Measurements from ENCODE around the gene SPSB2. TPM values are rescaled to one million over a fixed set of nuclear protein-coding genes. Genes with fewer than 3 reads are reported as not detected.
"Not testable (repeated sequence)": the region's sequence is repeated elsewhere in the genome, so short reads cannot be mapped to it uniquely, and the experiment has no call there.

The SPSB2 gene
- total and polyA plus RNA-seq, 12 donors: 2.5 to 24.5 (median 16.0) TPM

DNA sequence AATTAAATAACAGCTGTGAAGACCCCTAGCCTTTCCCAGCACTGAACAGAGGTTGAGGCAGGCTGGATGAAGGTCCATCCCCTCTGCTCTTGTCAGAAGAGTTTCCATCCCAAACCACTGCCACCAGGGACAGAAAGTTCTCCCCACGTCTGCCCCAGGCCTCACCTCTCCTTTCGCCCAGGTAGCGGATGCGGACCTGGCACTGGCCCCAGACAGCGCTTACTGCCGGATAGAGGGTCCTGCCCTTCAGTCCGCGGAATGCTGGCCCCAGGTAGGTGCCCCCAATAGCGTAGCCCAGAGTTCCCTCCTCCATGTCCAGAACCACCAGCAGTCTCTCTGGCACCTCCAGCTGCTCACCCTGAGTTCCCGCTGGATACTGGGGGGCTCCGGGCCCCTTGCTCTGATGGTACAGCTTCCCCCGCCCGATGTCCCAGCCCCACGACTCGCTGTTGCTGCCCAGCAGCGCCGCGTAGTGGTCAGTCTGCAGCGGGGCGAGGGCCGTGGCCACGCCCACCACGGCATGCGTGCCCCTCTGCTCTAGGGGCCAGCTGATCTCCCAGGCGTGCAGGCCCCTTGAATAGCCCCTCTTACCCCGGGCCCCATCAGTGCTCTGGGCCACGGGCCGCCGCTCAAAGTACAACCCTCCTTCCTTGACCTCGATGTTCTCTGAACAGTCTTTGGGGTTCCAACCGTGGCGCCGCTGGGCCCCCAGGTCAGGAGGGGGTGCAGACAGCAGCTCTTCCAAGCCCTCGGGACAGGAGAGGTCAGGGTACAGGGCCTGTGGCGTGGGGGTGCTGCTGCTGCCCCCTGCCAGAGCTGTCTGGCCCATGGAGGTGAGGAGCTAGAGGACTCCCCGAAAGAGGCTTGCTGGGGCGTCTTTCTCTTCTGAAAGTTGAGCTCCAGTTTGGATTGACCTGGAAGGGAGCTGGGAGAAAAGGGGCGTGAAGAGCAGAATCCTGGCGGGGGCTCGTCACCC lies 742 bp downstream of the SPSB2 start:
- WGBS, 4 donors: 0 to 1% (median 1%) methylated on average over 5 to 40 of the region's 40 CpGs
- no peak for TF ChIP-seq POLR2A (IDR thresholded peaks at IDR 0.05)
- TF ChIP-seq, protein P1, sequence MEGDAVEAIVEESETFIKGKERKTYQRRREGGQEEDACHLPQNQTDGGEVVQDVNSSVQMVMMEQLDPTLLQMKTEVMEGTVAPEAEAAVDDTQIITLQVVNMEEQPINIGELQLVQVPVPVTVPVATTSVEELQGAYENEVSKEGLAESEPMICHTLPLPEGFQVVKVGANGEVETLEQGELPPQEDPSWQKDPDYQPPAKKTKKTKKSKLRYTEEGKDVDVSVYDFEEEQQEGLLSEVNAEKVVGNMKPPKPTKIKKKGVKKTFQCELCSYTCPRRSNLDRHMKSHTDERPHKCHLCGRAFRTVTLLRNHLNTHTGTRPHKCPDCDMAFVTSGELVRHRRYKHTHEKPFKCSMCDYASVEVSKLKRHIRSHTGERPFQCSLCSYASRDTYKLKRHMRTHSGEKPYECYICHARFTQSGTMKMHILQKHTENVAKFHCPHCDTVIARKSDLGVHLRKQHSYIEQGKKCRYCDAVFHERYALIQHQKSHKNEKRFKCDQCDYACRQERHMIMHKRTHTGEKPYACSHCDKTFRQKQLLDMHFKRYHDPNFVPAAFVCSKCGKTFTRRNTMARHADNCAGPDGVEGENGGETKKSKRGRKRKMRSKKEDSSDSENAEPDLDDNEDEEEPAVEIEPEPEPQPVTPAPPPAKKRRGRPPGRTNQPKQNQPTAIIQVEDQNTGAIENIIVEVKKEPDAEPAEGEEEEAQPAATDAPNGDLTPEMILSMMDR (IDR thresholded peaks at IDR 0.05): peak; percentile 77 to 96 (median 92)

DNA sequence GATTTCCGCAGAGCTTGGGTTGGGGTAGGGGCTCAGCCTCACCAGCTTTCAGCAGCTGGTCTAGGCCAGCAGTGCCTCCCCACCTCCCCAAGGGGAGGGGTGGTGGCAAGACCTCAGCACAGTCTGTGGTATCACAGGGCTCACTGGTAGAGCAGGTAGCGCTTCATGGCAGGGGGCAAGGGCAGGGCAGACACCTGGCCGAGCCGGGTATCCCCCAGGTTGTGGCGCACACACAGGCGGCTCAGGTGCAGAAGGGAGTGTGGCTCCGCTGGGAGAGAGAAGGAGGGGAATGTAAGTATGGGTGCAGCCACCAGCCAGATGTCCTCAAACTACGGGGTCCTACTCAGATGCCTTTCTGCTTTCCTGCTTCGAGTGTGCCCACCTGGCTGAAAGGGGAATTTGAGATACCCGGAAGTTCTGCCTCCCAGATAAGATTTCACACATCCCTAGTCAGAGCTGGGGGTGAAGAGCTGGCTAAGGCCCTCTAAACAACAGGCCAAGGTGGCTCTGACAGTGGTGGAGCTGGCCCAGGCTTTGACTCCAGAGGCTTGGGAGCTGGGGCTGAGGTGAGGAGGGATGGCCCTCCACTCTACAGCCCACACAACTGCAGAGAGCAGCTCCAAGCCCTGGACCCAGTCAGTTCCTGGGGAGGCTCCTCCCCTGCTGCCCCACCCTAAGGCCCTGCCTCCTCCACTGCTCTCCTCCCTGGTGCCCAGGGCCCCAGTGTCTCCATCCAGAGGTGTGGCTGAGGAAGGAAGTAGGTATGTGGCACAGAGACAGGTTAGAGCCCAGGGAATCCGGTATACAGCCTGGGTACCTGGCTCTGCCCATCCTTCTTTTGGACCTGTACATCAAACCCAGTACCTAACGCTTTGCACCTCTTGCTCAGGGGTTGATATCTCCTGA lies 1.8 kb downstream of the SPSB2 start:
- DNase-seq: peak in 2 of 7 donors; percentile 34 to 35
- 63 to 69% (median 64%) methylated on average over 7 to 12 of the region's 12 CpGs for WGBS, 4 donors
- Histone ChIP-seq H3K36me3 (replicated peaks in 1 of 2) (peaks cover 0 to 29% of the 10 kb centered on the region in 2 donors), H3K27me3 (no peaks in the 10 kb centered on the region), H3K4me1 (replicated peaks in 1 of 2) (peaks cover 31 to 56% of the 10 kb centered on the region in 2 donors), H3K9me3 (replicated peaks in 1 of 3) (no peaks in the 10 kb centered on the region), H3K4me3 (peak overlapping the region in 1 of 4 donors; percentile 91), H3K27ac (peak overlapping the region in 3 of 5 donors; percentile 29 to 89 (median 65))
- intact Hi-C loops (cut with DNase I): loop anchor here in 1 of 2 donors (10.0 kb wide), 1 partner anchor 83 kb away; the partner anchor contains the start of gene PTPN6
- TF ChIP-seq, protein P1 (IDR thresholded peaks at IDR 0.05): no peak
- TF ChIP-seq POLR2A (IDR thresholded peaks at IDR 0.05): no peak

More for the DNA sequence above, 742 bp downstream of the SPSB2 start:
- Histone ChIP-seq H3K27me3 (no peaks in the 10 kb centered on the region), H3K4me3 (peak overlapping the region; percentile 58 to 95 (median 92)), H3K36me3 (replicated peaks in 1 of 2) (peaks cover 0 to 29% of the 10 kb centered on the region in 2 donors), H3K27ac (peak overlapping the region; percentile 76 to 96 (median 85)), H3K9me3 (replicated peaks in 1 of 3) (no peaks in the 10 kb centered on the region), H3K4me1 (replicated peaks in 1 of 2) (peaks cover 31 to 49% of the 10 kb centered on the region in 2 donors)
- intact Hi-C loops (cut with DNase I): loop anchor here in 1 of 2 donors (10.0 kb wide), 1 partner anchor 82 kb away; the partner anchor contains the start of gene PTPN6
- peak; percentile 79 to 90 (median 87) for DNase-seq

DNA sequence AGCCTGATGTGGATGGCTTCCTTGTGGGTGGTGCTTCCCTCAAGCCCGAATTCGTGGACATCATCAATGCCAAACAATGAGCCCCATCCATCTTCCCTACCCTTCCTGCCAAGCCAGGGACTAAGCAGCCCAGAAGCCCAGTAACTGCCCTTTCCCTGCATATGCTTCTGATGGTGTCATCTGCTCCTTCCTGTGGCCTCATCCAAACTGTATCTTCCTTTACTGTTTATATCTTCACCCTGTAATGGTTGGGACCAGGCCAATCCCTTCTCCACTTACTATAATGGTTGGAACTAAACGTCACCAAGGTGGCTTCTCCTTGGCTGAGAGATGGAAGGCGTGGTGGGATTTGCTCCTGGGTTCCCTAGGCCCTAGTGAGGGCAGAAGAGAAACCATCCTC lies 2.8 kb downstream of the SPSB2 start:
- WGBS, 4 donors: 42 to 59% (median 48%) methylated on average over 4 of the region's 4 CpGs
- intact Hi-C loops (cut with DNase I): loop anchor here in 1 of 2 donors (10.0 kb wide), 1 partner anchor 84 kb away; the partner anchor contains the start of gene PTPN6
- Histone ChIP-seq H3K27ac (peak overlapping the region in 4 of 5 donors; percentile 9 to 98 (median 63)), H3K4me1 (replicated peaks in 1 of 2) (peaks cover 31 to 56% of the 10 kb centered on the region in 2 donors), H3K36me3 (replicated peaks in 1 of 2) (peaks cover 0 to 37% of the 10 kb centered on the region in 2 donors)
- not testable (repeated sequence) for H3K4me3 ChIP-seq; H3K27me3 ChIP-seq; DNase-seq; H3K9me3 ChIP-seq (replicated peaks in 1 of 3)

All from adrenal gland (tissue), 12 donors.